Endothelial cell of umbilical vein (primary cell): Measurements from ENCODE around the gene CSMD2. TPM values are rescaled to one million over a fixed set of nuclear protein-coding genes. Genes with fewer than 3 reads are reported as not detected.

Experiments
- BruUV-seq: library from RNA; stranded (reverse); fragments of 400-500 nt; replicated peaks from 2 replicates; lab custom pipeline; 2021; lab: Mats Ljungman, UMichigan
- CTCF ChIA-PET: fragments of 300-600, 350-600 bp; sonication (Branson Sonifier 250); formaldehyde crosslinking; loops from one replicate; lab custom pipeline; 2021; ENCODE audit warnings: antibody characterized with exemption, inconsistent platforms; lab: Charles Lee
- POLR2A ChIA-PET: fragments of 300-600, 350-600 bp; sonication (Branson Sonifier 250); formaldehyde crosslinking; loops from one replicate; lab custom pipeline; 2021; ENCODE audit warnings: antibody characterized with exemption, inconsistent platforms; lab: Charles Lee
- DNase-seq: peaks from one replicate; pipeline ENCODE4 v3.0.0-alpha.2; 2011; ENCODE audit warnings: low read depth, low spot score
- FAIRE-seq: peaks from 2 replicates; lab custom pipeline; 2011; peaks lifted over from hg19 to GRCh38; lab: Jason Lieb, UNC
- H2AFZ ChIP-seq: 2 replicates; pipeline ENCODE4 v1.6.0; 2012; ENCODE audit warnings: low read depth, low read length, control low read depth, inconsistent platforms
- H3K27ac ChIP-seq: 2 replicates; pipeline ENCODE4 v1.5.1; 2011; ENCODE audit warnings: low read depth, mild to moderate bottlenecking, control low read depth, low read length, moderate library complexity; ENCODE audit not compliant: insufficient read depth
- H3K27me3 ChIP-seq, 2 experiments: 2 replicates each; pipeline versions ENCODE4 v1.6.0 to v1.6.1; 2011; ENCODE audit warnings: low read length in 2 of 2, mixed read lengths in 1 of 2; ENCODE audit not compliant: control insufficient read depth in 2 of 2, insufficient read depth in 2 of 2
- H3K36me3 ChIP-seq, 2 experiments: 2 replicates in 1 of 2; 3 replicates in 1 of 2; pipeline ENCODE4 v1.5.1; 2011; ENCODE audit warnings: low read length in 2 of 2, mild to moderate bottlenecking in 1 of 2, moderate library complexity in 1 of 2; ENCODE audit not compliant: control insufficient read depth in 2 of 2, insufficient read depth in 2 of 2; ENCODE audit errors: extremely low read depth in 1 of 2
- H3K4me1 ChIP-seq: 3 replicates; pipeline ENCODE4 v1.5.1; 2011; ENCODE audit warnings: mild to moderate bottlenecking, low read length; ENCODE audit not compliant: control insufficient read depth, insufficient read depth; ENCODE audit errors: extremely low read depth
- H3K4me2 ChIP-seq: 2 replicates; pipeline ENCODE4 v1.6.1; 2011; ENCODE audit warnings: low read length, control low read depth, mixed read lengths; ENCODE audit not compliant: insufficient read depth
- H3K4me3 ChIP-seq, 3 experiments: fragments of 200-600 bp in 1 of 3; sonication (generic), shearing (Covaris generic) in 1 of 3; replicated peaks in 1 of 3; 2 replicates each; pipeline ENCODE4 v1.5.1; 2011 to 2016; ENCODE audit warnings: control low read depth in 3 of 3, low read length in 3 of 3, mild to moderate bottlenecking in 2 of 3, inconsistent platforms in 1 of 3, low read depth in 1 of 3, moderate library complexity in 1 of 3; ENCODE audit not compliant: insufficient read depth in 1 of 3
- H3K79me2 ChIP-seq: 2 replicates; pipeline ENCODE4 v1.6.0; 2012; ENCODE audit warnings: low read length, inconsistent platforms; ENCODE audit not compliant: control insufficient read depth, insufficient read depth
- H3K9ac ChIP-seq: replicated peaks from 2 replicates; pipeline ENCODE3; 2011; ENCODE audit warnings: low read length, control low read depth; ENCODE audit not compliant: insufficient read depth; ENCODE audit errors: extremely low read depth
- H3K9me1 ChIP-seq: replicated peaks from 3 replicates; pipeline ENCODE4 v1.6.0; 2011; ENCODE audit warnings: mild to moderate bottlenecking, low read length; ENCODE audit not compliant: control insufficient read depth, insufficient read depth; ENCODE audit errors: extremely low read depth
- H3K9me3 ChIP-seq: replicated peaks from 2 replicates; pipeline ENCODE4 v1.5.1; 2012; ENCODE audit warnings: low read length, inconsistent platforms; ENCODE audit not compliant: control insufficient read depth, insufficient read depth
- H4K20me1 ChIP-seq: replicated peaks from 2 replicates; pipeline ENCODE3; 2011; ENCODE audit warnings: mild to moderate bottlenecking, low read length; ENCODE audit not compliant: control insufficient read depth, insufficient read depth; ENCODE audit errors: extremely low read depth
- CTCF ChIP-seq, 2 donors: IDR thresholded peaks; 1 replicate in 1 of 2; 2 replicates in 1 of 2; pipeline ENCODE4 v1.5.1; 2011; ENCODE audit warnings: low read length in 2 of 2, mild to moderate bottlenecking in 2 of 2, moderate library complexity in 2 of 2, control low read depth in 1 of 2, inconsistent platforms in 1 of 2, low read depth in 1 of 2; ENCODE audit not compliant: insufficient read depth in 1 of 2; ENCODE audit errors: extremely low read depth in 1 of 2
- EZH2 ChIP-seq: IDR thresholded peaks from 2 replicates; pipeline ENCODE4 v1.6.1; 2012; ENCODE audit warnings: borderline replicate concordance, low read depth, mild to moderate bottlenecking, moderate library complexity, low read length, inconsistent platforms; ENCODE audit not compliant: severe bottlenecking
- FOS ChIP-seq: IDR thresholded peaks from 2 replicates; pipeline ENCODE4 v1.6.1; 2011; ENCODE audit warnings: mild to moderate bottlenecking, low read length, moderate library complexity, borderline replicate concordance; ENCODE audit not compliant: insufficient read depth
- GATA2 ChIP-seq: IDR thresholded peaks from 2 replicates; pipeline ENCODE4 v1.7.0; 2011; ENCODE audit warnings: low read depth, mild to moderate bottlenecking, moderate library complexity, mixed read lengths, low read length; ENCODE audit not compliant: insufficient read length, insufficient read depth
- JUN ChIP-seq: IDR thresholded peaks from 2 replicates; pipeline ENCODE4 v1.6.1; 2011; ENCODE audit warnings: borderline replicate concordance, low read depth; ENCODE audit not compliant: insufficient read length, insufficient read depth
- MYC ChIP-seq: IDR thresholded peaks from one replicate; pipeline ENCODE4 v1.6.1; 2011; ENCODE audit warnings: mild to moderate bottlenecking, low read depth, low read length
- POLR2A ChIP-seq: IDR thresholded peaks from 2 replicates; pipeline ENCODE4 v1.6.1; 2012; ENCODE audit warnings: low read depth, mild to moderate bottlenecking, control low read depth, low read length
- POLR2AphosphoS5 ChIP-seq: IDR thresholded peaks from 2 replicates; pipeline ENCODE4 v1.6.1; 2012; ENCODE audit warnings: low read depth, mild to moderate bottlenecking, control low read depth, low read length, moderate library complexity; ENCODE audit not compliant: insufficient read depth
- dilution Hi-C: fragments of 300-500 bp; cut with MboI; formaldehyde crosslinking; loops from one replicate; pipeline ENCODE4 v1.15.0; 2019; ENCODE audit warnings: low sequenced_read_pairs; ENCODE audit not compliant: extremely low pct_ligation_motif_present
- intact Hi-C: fragments of 100-400 bp; cut with micrococcal nuclease; formaldehyde crosslinking; loops from one replicate; pipeline ENCODE4 v1.10.0; 2022
- polyA plus RNA-seq, 4 experiments: library from polyadenylated mRNA; depleted of rRNA in 3 of 4; stranded (reverse) in 3 of 4; unstranded in 1 of 4; fragments of >200 nt; gene quantifications; 2 replicates each; pipeline versions ENCODE4 v1.2.1 to v1.2.3, GENCODE V29; 2011 to 2012; ENCODE audit warnings: missing spikeins in 1 of 4
- total RNA-seq: library from RNA; stranded (reverse); gene quantifications from 2 replicates; pipeline ENCODE4 v1.2.3, GENCODE V29; 2021
- TF ChIP-seq, protein P1 (sequence below): IDR thresholded peaks from 2 replicates; pipeline ENCODE4 v1.6.1; 2011; ENCODE audit not compliant: insufficient read depth, insufficient read length

CSMD2 gene
- total and polyA plus RNA-seq, 2 donors (not counting 3 experiments of a cell fraction or from before 2014, with no cell fraction given), result under 0.01 TPM; not detected in 1

- no peaks in the 10 kb centered on the region for H3K9me3 ChIP-seq
- BruUV-seq, result no TSS peak
- H3K27ac ChIP-seq, result no peak overlapping the region
- no peak overlapping the region for H3K4me3 ChIP-seq
- intact Hi-C loops (no loop called here), dilution Hi-C loops (no loop called here)
- H3K79me2 ChIP-seq, result no peaks in the 10 kb centered on the region
- no peaks in the 10 kb centered on the region for H3K9me1 ChIP-seq
- no peak overlapping the region for H3K9ac ChIP-seq
- CTCF ChIA-PET, result no interaction called here
- no peak for TF ChIP-seq GATA2
- H3K4me2 ChIP-seq, result no peak overlapping the region
- DNase-seq (no peak), FAIRE-seq (no peak)
- POLR2A ChIA-PET, result no interaction called here
- no peaks in the 10 kb centered on the region for H3K27me3 ChIP-seq
- H4K20me1 ChIP-seq, result no peaks in the 10 kb centered on the region
- H3K4me1 ChIP-seq, result no peaks in the 10 kb centered on the region
- no peak overlapping the region for H2AFZ ChIP-seq
- H3K36me3 ChIP-seq, result no peaks in the 10 kb centered on the region
Observed at GRCh38 chr1:33925586-33925985, 239.4 kb downstream of the CSMD2 start.

- H3K36me3 ChIP-seq, result no peaks in the 10 kb centered on the region
- no peak overlapping the region for H2AFZ ChIP-seq
- no peak for DNase-seq
- H3K79me2 ChIP-seq, result no peaks in the 10 kb centered on the region
- no peak overlapping the region for H3K4me2 ChIP-seq
- POLR2A ChIA-PET, result no interaction called here
- H3K27ac ChIP-seq, result no peak overlapping the region
- no peaks in the 10 kb centered on the region for H3K4me1 ChIP-seq
- dilution Hi-C loops, result no loop called here
- H4K20me1 ChIP-seq, result no peaks in the 10 kb centered on the region
- H3K9me1 ChIP-seq, result no peaks in the 10 kb centered on the region
- CTCF ChIA-PET, result no interaction called here
- H3K4me3 ChIP-seq, result no peak overlapping the region
- FAIRE-seq, result no peak
- no peak overlapping the region for H3K9ac ChIP-seq
- TF ChIP-seq POLR2A (no peak), CTCF (IDR thresholded peaks at IDR 0.05; ENCODE audit: extremely low read depth in 1 of 2, insufficient read depth in 1 of 2, low read depth in 1 of 2, low read length in 2 of 2) (no peak), POLR2AphosphoS5 (no peak), EZH2 (no peak), MYC (no peak), FOS (no peak), GATA2 (no peak), JUN (no peak)
- TF ChIP-seq, protein P1, sequence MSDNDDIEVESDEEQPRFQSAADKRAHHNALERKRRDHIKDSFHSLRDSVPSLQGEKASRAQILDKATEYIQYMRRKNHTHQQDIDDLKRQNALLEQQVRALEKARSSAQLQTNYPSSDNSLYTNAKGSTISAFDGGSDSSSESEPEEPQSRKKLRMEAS, result no peak
- H3K27me3 ChIP-seq, result no peaks in the 10 kb centered on the region
- no TSS peak for BruUV-seq
- peaks cover 8% of the 10 kb centered on the region for H3K9me3 ChIP-seq
- intact Hi-C loops, result no loop called here
Observed at GRCh38 chr1:33921281-33921680, 243.7 kb downstream of the CSMD2 start.
